H1 (cell line): Measurements from ENCODE around the gene CRB2. TPM values are rescaled to one million over a fixed set of nuclear protein-coding genes. Genes with fewer than 3 reads are reported as not detected.

Experiments used
- CTCF ChIA-PET: fragments of 300-600 bp; sonication (Branson Sonifier 250); formaldehyde crosslinking; loops from one replicate; lab custom pipeline; 2021; ENCODE audit not compliant: partially characterized antibody; lab: Charles Lee
- POLR2A ChIA-PET: fragments of 300-600 bp; sonication (Branson Sonifier 250); formaldehyde crosslinking; loops from one replicate; lab custom pipeline; 2021; ENCODE audit warnings: inconsistent platforms; ENCODE audit not compliant: partially characterized antibody; lab: Charles Lee
- DNase-seq, 2 experiments: peaks; one replicate each; pipeline versions ENCODE4 v3.0.0 to v3.0.0-alpha.2; 2010 to 2022; ENCODE audit warnings: low spot score in 2 of 2, low read depth in 1 of 2, mixed read lengths in 1 of 2
- FAIRE-seq: peaks from 2 replicates; lab custom pipeline; 2011; peaks lifted over from hg19 to GRCh38; lab: Jason Lieb, UNC
- H2AFZ ChIP-seq: 2 replicates; pipeline ENCODE4 v1.8.1; 2012; ENCODE audit warnings: low read length, inconsistent platforms
- H2AK5ac ChIP-seq: 2 replicates; pipeline ENCODE4 v1.6.1; 2013; ENCODE audit warnings: low read depth, low read length
- H2BK120ac ChIP-seq: replicated peaks from 2 replicates; pipeline ENCODE3; 2013; ENCODE audit warnings: low read depth, low read length, inconsistent platforms
- H2BK12ac ChIP-seq: 2 replicates; pipeline ENCODE4 v1.6.1; 2013; ENCODE audit warnings: low read depth, low read length
- H2BK15ac ChIP-seq: 2 replicates; pipeline ENCODE4 v1.6.1; 2013; ENCODE audit warnings: low read length
- H2BK20ac ChIP-seq: 2 replicates; pipeline ENCODE4 v1.6.1; 2013; ENCODE audit warnings: low read length
- H2BK5ac ChIP-seq: 2 replicates; pipeline ENCODE4 v1.6.1; 2013; ENCODE audit warnings: low read depth, low read length
- H3K14ac ChIP-seq: 2 replicates; pipeline ENCODE4 v1.6.1; 2013; ENCODE audit warnings: inconsistent platforms; ENCODE audit not compliant: insufficient read length
- H3K18ac ChIP-seq: 2 replicates; pipeline ENCODE4 v1.6.1; 2013; ENCODE audit warnings: low read length; ENCODE audit errors: extremely low read depth
- H3K23ac ChIP-seq: 2 replicates; pipeline ENCODE4 v1.6.1; 2013; ENCODE audit warnings: inconsistent platforms; ENCODE audit not compliant: insufficient read length
- H3K23me2 ChIP-seq: 2 replicates; pipeline ENCODE4 v1.6.1; 2013; ENCODE audit warnings: low read depth, low read length
- H3K27ac ChIP-seq: 2 replicates; pipeline ENCODE4 v1.6.1; 2011; ENCODE audit warnings: low read depth, low read length, inconsistent platforms
- H3K27me3 ChIP-seq, 4 experiments: replicated peaks in 1 of 4; 1 replicate in 1 of 4; 2 replicates in 3 of 4; pipeline versions ENCODE4 v1.6.1 to v1.8.1; 2011 to 2013; ENCODE audit warnings: low read length in 3 of 4, mild to moderate bottlenecking in 3 of 4, inconsistent platforms in 2 of 4, mixed read lengths in 2 of 4, moderate library complexity in 1 of 4; ENCODE audit not compliant: control insufficient read depth in 3 of 4, insufficient read depth in 3 of 4; ENCODE audit errors: extremely low read depth in 1 of 4
- H3K36me3 ChIP-seq, 4 experiments: 2 replicates each; pipeline versions ENCODE4 v1.6.1 to v1.8.1; 2011 to 2013; ENCODE audit warnings: mild to moderate bottlenecking in 4 of 4, low read length in 3 of 4, moderate library complexity in 2 of 4, control low read depth in 1 of 4, inconsistent platforms in 1 of 4; ENCODE audit not compliant: insufficient read depth in 4 of 4, control insufficient read depth in 2 of 4
- H3K4ac ChIP-seq: replicated peaks from 2 replicates; pipeline ENCODE3; 2013; ENCODE audit warnings: low read length, low read depth, mixed read lengths, inconsistent platforms; ENCODE audit not compliant: insufficient read length
- H3K4me1 ChIP-seq, 4 experiments: replicated peaks in 1 of 4; 1 replicate in 1 of 4; 2 replicates in 3 of 4; pipeline versions ENCODE4 v1.6.1 to v1.8.1; 2011 to 2013; ENCODE audit warnings: low read length in 3 of 4, inconsistent platforms in 2 of 4, mixed read lengths in 1 of 4; ENCODE audit not compliant: insufficient read depth in 4 of 4, control insufficient read depth in 3 of 4
- H3K4me2 ChIP-seq, 2 experiments: 2 replicates each; pipeline versions ENCODE4 v1.6.1 to v1.8.1; 2011 to 2013; ENCODE audit warnings: low read depth in 2 of 2, low read length in 2 of 2, control low read depth in 1 of 2, inconsistent platforms in 1 of 2, mild to moderate bottlenecking in 1 of 2; ENCODE audit not compliant: insufficient read depth in 1 of 2
- H3K4me3 ChIP-seq, 4 experiments: fragments of 200-600, 300-600 bp in 1 of 4; sonication (generic), shearing (Covaris generic), sonication (Bioruptor Twin) in 1 of 4; 2 replicates each; pipeline versions ENCODE4 v1.5.1 to v1.8.1; 2011 to 2016; ENCODE audit warnings: low read length in 4 of 4, low read depth in 3 of 4, control low read depth in 2 of 4, inconsistent platforms in 2 of 4, mild to moderate bottlenecking in 2 of 4, mixed read lengths in 1 of 4, moderate library complexity in 1 of 4; ENCODE audit not compliant: insufficient read depth in 2 of 4; ENCODE audit errors: extremely low read depth in 1 of 4
- H3K56ac ChIP-seq: replicated peaks from 2 replicates; pipeline ENCODE3; 2013; ENCODE audit warnings: low read depth, mild to moderate bottlenecking, mixed read lengths, low read length, inconsistent platforms; ENCODE audit not compliant: insufficient read length
- H3K79me1 ChIP-seq: 2 replicates; pipeline ENCODE4 v1.6.1; 2013; ENCODE audit warnings: low read depth, low read length, control low read depth
- H3K79me2 ChIP-seq, 2 experiments: 2 replicates each; pipeline versions ENCODE4 v1.6.1 to v1.8.1; 2012 to 2013; ENCODE audit warnings: low read length in 2 of 2, mild to moderate bottlenecking in 2 of 2, inconsistent platforms in 1 of 2; ENCODE audit not compliant: insufficient read depth in 2 of 2, control insufficient read depth in 1 of 2
- H3K9ac ChIP-seq, 4 experiments: replicated peaks in 1 of 4; 1 replicate in 1 of 4; 2 replicates in 3 of 4; pipeline versions ENCODE4 v1.6.1 to v1.8.1; 2011 to 2013; ENCODE audit warnings: low read depth in 3 of 4, low read length in 3 of 4, control low read depth in 2 of 4, mild to moderate bottlenecking in 2 of 4, moderate library complexity in 2 of 4, inconsistent platforms in 1 of 4; ENCODE audit errors: extremely low read depth in 1 of 4
- H3K9me3 ChIP-seq, 2 experiments: 2 replicates each; pipeline versions ENCODE4 v1.6.1 to v1.8.1; 2012 to 2013; ENCODE audit warnings: mild to moderate bottlenecking in 2 of 2, moderate library complexity in 2 of 2, control low read depth in 1 of 2, inconsistent platforms in 1 of 2, low read depth in 1 of 2, low read length in 1 of 2, mixed read lengths in 1 of 2; ENCODE audit not compliant: insufficient read depth in 2 of 2
- H4K20me1 ChIP-seq, 2 experiments: replicated peaks in 1 of 2; 2 replicates each; pipeline versions ENCODE3 to v1.8.1; 2011 to 2013; ENCODE audit warnings: inconsistent platforms in 2 of 2, low read length in 2 of 2, mild to moderate bottlenecking in 1 of 2; ENCODE audit not compliant: insufficient read depth in 2 of 2, control insufficient read depth in 1 of 2
- H4K5ac ChIP-seq: 2 replicates; pipeline ENCODE4 v1.6.1; 2013; ENCODE audit warnings: low read length, low read depth, mixed read lengths, inconsistent platforms; ENCODE audit not compliant: insufficient read length
- H4K8ac ChIP-seq: 2 replicates; pipeline ENCODE4 v1.8.0; 2013; ENCODE audit warnings: mild to moderate bottlenecking, moderate library complexity, low read length, inconsistent platforms; ENCODE audit not compliant: insufficient read depth; ENCODE audit errors: extremely low read depth
- H4K91ac ChIP-seq: replicated peaks from 2 replicates; pipeline ENCODE3; 2013; ENCODE audit warnings: low read length, mixed read lengths, inconsistent platforms; ENCODE audit not compliant: insufficient read length
- BCL11A ChIP-seq, 2 experiments: IDR thresholded peaks; one replicate each; pipeline ENCODE4 v1.6.1; 2011; ENCODE audit warnings: low read depth in 2 of 2, low read length in 2 of 2, mild to moderate bottlenecking in 2 of 2
- CBX8 ChIP-seq: fragments of 300-800, 300-1000 bp; sonication (generic); IDR thresholded peaks from 2 replicates; pipeline ENCODE4 v1.7.1; 2016; ENCODE audit warnings: low read depth, low read length, borderline replicate concordance
- JUN ChIP-seq: IDR thresholded peaks from 2 replicates; pipeline ENCODE4 v1.6.1; 2011; ENCODE audit warnings: low read depth, mild to moderate bottlenecking, improper control_type of control experiment, low read length
- PHF8 ChIP-seq: fragments of 200-600 bp; sonication (generic); conservative IDR thresholded peaks from 2 replicates; pipeline ENCODE4 v1.7.1; 2012; ENCODE audit warnings: low read depth, mild to moderate bottlenecking, inconsistent platforms, low read length, moderate library complexity
- POU5F1 ChIP-seq: IDR thresholded peaks from 2 replicates; pipeline ENCODE4 v1.6.1; 2011; ENCODE audit warnings: low read depth, mild to moderate bottlenecking, low read length, moderate library complexity
- RAD21 ChIP-seq, 2 experiments: IDR thresholded peaks in 1 of 2; conservative IDR thresholded peaks in 1 of 2; 2 replicates each; pipeline ENCODE4 v1.6.1; 2011; ENCODE audit warnings: low read depth in 2 of 2, low read length in 2 of 2, improper control_type of control experiment in 1 of 2, inconsistent platforms in 1 of 2, mild to moderate bottlenecking in 1 of 2, moderate library complexity in 1 of 2
- RBBP5 ChIP-seq: IDR thresholded peaks from 2 replicates; pipeline ENCODE4 v1.7.1; 2012; ENCODE audit warnings: low read depth, mild to moderate bottlenecking, inconsistent platforms, low read length, moderate library complexity, borderline replicate concordance
- SAP30 ChIP-seq: fragments of 300-600 bp; sonication (generic); IDR thresholded peaks from 2 replicates; pipeline ENCODE4 v1.7.1; 2012; ENCODE audit warnings: low read length, moderate library complexity, mild to moderate bottlenecking, inconsistent platforms; ENCODE audit not compliant: insufficient read depth, insufficient replicate concordance
- SIRT6 ChIP-seq: IDR thresholded peaks from one replicate; pipeline ENCODE4 v1.7.1; 2012; ENCODE audit warnings: low read length, inconsistent platforms
- ZNF274 ChIP-seq: IDR thresholded peaks from 2 replicates; pipeline ENCODE4 v1.7.0; 2012; ENCODE audit warnings: low read length, borderline replicate concordance; ENCODE audit errors: extremely low read depth
- WGBS, 2 experiments: shearing (Covaris generic) in 1 of 2; methylation state at CpG; one replicate each; pipeline versions ENCODE4 v1.1.6 to v1.1.7; 2013 to 2015; ENCODE audit warnings: low lambda C conversion rate in 2 of 2, mixed read lengths in 2 of 2, inconsistent platforms in 1 of 2, low coverage in 1 of 2, missing lambda C conversion rate in 1 of 2; ENCODE audit not compliant: insufficient replicate concordance in 2 of 2, insufficient coverage in 1 of 2, insufficient read length in 1 of 2; ENCODE audit errors: extremely low coverage in 1 of 2, missing lambda C conversion rate in 1 of 2; 5-methylcytosine and 5-hydroxymethylcytosine counted together
- polyA plus RNA-seq, 7 experiments: library from polyadenylated mRNA; depleted of rRNA in 3 of 7; stranded (reverse) in 5 of 7; unstranded in 2 of 7; fragments of >200 nt in 5 of 7; fragments of 200-250 nt in 2 of 7; gene quantifications; 1 replicate in 5 of 7; 2 replicates in 1 of 7; 4 replicates in 1 of 7; pipeline versions ENCODE4 v1.2.1 to v1.2.3, GENCODE V29; 2011 to 2013; ENCODE audit warnings: missing spikeins in 2 of 7, mixed read lengths in 2 of 7
- total RNA-seq: library from RNA; stranded (reverse); fragmentation: NEBNext Ultra II Directional; extraction: Animal tissue kit (Norgen Biotek cat#: 25700); gene quantifications from 2 replicates; pipeline ENCODE4 v1.2.1, GENCODE V29; 2021
- TF ChIP-seq, protein P1 (sequence below), 3 experiments: IDR thresholded peaks; 1 replicate in 2 of 3; 2 replicates in 1 of 3; pipeline versions ENCODE4 v1.5.1 to v1.6.1; 2011; ENCODE audit warnings: low read length in 3 of 3, mild to moderate bottlenecking in 3 of 3, inconsistent platforms in 2 of 3, low read depth in 1 of 3, moderate library complexity in 1 of 3; ENCODE audit not compliant: insufficient read depth in 1 of 3; ENCODE audit errors: control extremely low read depth in 1 of 3

The CRB2 gene
- total and polyA plus RNA-seq, 2 of the 8 experiments (the other 6 are each of a cell fraction or from before 2014, with no cell fraction given) = 4.0 to 8.4 TPM

GRCh38 chr9:123318202-123318601 lies 37.8 kb upstream of the CRB2 start:
- Histone ChIP-seq H3K9me3 (no peaks in the 10 kb centered on the region), H2BK120ac (no peak overlapping the region), H3K4me1 (peaks cover 0 to 6% (median 2%) of the 10 kb centered on the region in 4 experiments; a peak in 4 of 7 replicates), H3K79me1 (no peaks in the 10 kb centered on the region), H3K36me3 (no peaks in the 10 kb centered on the region), H2AK5ac (no peak overlapping the region), H3K4ac (no peak overlapping the region), H3K23ac (no peak overlapping the region), H3K79me2 (no peaks in the 10 kb centered on the region), H3K18ac (no peak overlapping the region), H3K27me3 (no peaks in the 10 kb centered on the region), H4K5ac (no peak overlapping the region), H2BK15ac (no peak overlapping the region), H2BK12ac (no peak overlapping the region), H3K4me2 (no peak overlapping the region), H2AFZ (no peak overlapping the region), H3K4me3 (no peak overlapping the region), H3K14ac (no peak overlapping the region), H2BK5ac (no peak overlapping the region), H2BK20ac (no peak overlapping the region), H3K23me2 (no peaks in the 10 kb centered on the region; the same call in 1 of the 2 replicates), H4K8ac (no peak overlapping the region), H3K27ac (no peak overlapping the region), H4K20me1 (no peaks in the 10 kb centered on the region), H3K9ac (no peak overlapping the region), H3K56ac (no peak overlapping the region), H4K91ac (no peak overlapping the region)
- WGBS, 2 experiments = 86% methylated on average over 7 of the region's 7 CpGs; no CpG with 5 or more reads in 1 of the 2 experiments
- POLR2A ChIA-PET = interaction anchor here (1.2 to 1.7 kb wide), 2 partner anchors 49 to 206 kb away, joined by 4 to 6 read pairs; no protein-coding TSS in a partner anchor
- FAIRE-seq (no peak), DNase-seq (no peak)
- CTCF ChIA-PET = interaction anchor here (0.7 to 5.3 kb wide), 4 partner anchors 10 to 32 kb away, joined by 3 to 29 read pairs (median 4); no protein-coding TSS in a partner anchor
- TF ChIP-seq RBBP5 = no peak
- TF ChIP-seq ZNF274 = no peak
- TF ChIP-seq CBX8 = no peak
- TF ChIP-seq BCL11A (IDR thresholded peaks at IDR 0.05; ENCODE audit: low read depth in 2 of 2, low read length in 2 of 2) = no peak
- no peak for TF ChIP-seq POU5F1
- TF ChIP-seq RAD21 (IDR thresholded peaks at IDR 0.05 in 1 of 2, conservative IDR thresholded peaks at IDR 0.05 in 1 of 2; ENCODE audit: low read depth in 2 of 2, low read length in 2 of 2) = no peak
- TF ChIP-seq PHF8 = no peak
- TF ChIP-seq, protein P1, sequence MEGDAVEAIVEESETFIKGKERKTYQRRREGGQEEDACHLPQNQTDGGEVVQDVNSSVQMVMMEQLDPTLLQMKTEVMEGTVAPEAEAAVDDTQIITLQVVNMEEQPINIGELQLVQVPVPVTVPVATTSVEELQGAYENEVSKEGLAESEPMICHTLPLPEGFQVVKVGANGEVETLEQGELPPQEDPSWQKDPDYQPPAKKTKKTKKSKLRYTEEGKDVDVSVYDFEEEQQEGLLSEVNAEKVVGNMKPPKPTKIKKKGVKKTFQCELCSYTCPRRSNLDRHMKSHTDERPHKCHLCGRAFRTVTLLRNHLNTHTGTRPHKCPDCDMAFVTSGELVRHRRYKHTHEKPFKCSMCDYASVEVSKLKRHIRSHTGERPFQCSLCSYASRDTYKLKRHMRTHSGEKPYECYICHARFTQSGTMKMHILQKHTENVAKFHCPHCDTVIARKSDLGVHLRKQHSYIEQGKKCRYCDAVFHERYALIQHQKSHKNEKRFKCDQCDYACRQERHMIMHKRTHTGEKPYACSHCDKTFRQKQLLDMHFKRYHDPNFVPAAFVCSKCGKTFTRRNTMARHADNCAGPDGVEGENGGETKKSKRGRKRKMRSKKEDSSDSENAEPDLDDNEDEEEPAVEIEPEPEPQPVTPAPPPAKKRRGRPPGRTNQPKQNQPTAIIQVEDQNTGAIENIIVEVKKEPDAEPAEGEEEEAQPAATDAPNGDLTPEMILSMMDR (IDR thresholded peaks at IDR 0.05; ENCODE audit: control extremely low read depth in 1 of 3, insufficient read depth in 1 of 3, low read depth in 1 of 3, low read length in 3 of 3) = no peak
- TF ChIP-seq SIRT6 = no peak
- no peak for TF ChIP-seq SAP30
- no peak for TF ChIP-seq JUN
